ENCODE data around the gene CAPN3.

DNA sequence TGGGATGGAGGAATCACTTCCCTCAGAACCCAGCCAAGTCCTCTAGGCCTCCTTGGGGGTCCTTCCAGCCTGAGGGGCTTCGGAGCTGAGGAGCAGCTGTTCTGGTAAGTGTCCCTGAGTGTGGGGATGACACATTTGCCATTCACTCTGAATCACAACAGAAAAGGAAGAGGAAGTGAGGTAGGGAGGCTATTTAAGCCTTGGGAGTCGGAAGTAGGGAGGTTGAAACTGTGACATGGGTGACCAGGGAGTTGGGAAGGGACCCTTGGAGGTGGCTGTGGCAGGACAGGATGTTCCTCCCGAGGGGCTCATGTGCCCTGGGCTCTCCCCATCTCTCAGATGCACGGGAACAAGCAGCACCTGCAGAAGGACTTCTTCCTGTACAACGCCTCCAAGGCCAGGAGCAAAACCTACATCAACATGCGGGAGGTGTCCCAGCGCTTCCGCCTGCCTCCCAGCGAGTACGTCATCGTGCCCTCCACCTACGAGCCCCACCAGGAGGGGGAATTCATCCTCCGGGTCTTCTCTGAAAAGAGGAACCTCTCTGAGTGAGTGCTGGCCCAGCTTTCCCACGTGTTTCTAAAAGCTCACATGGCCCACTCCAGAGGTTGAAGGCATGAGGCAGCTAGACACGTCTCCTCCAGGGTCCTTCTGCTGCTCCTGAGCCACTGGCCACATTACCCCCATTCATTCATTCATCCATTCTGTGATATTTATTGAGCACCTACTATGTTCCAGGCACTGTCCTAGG, 43.3 kb downstream of the CAPN3 start:
- TF ChIP-seq CTCF (IDR thresholded peaks at IDR 0.05; ENCODE audit: low read length) (no peak), EZH2phosphoT487 (IDR thresholded peaks at IDR 0.05; ENCODE audit: low read length) (no peak), EZH2 (optimal IDR thresholded peaks at IDR 0.05; ENCODE audit: low read depth, low read length) (no peak)

Data from MM.1S (cell line).